ENCODE results near the gene CEBPZOS.
"Not testable (repeated sequence)": the region's sequence is repeated elsewhere in the genome, so short reads cannot be mapped to it uniquely, and the experiment has no call there.

Gene CEBPZOS

DNA sequence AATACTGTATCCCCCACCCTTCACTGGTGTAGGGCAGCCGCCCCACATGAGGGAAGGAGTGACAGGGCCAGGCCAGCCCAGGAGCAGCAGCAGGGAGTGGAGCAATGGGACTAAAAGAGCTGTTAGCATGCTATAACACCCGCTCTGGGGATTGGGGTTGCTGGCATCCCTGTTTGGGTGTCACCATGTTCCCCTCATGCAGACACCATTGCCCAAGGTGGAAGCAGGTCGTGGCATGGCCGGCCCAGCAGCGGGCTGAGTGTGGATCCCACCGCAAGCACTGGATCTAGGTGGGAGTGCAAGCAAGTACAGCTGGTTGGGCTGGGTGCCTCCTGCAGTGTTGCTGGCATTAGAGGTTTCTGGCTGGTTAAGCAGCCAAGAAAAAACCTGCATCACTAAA lies 4.5 kb upstream of the CEBPZOS start:
- DNase-seq, result no peak

DNA sequence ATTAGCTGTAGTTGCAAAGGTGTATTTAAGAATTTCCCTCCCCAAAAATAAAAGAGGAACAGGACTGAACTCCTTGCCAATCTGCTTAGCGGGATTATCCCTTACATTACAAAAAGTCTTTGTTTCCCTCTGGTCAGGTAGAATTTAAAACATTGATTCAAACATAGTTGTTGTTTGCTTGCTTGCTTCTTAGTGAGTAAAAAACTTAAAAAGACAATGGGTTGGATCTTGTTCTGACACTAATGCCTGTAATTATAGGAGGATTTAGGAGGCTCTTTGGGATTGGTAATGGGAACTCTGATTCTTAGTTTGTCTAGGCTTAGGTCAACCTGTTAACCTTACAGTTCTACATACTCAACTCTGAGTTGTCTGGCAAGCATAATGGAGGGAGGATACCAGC lies 3.7 kb upstream of the CEBPZOS start:
- no peak for DNase-seq

DNA sequence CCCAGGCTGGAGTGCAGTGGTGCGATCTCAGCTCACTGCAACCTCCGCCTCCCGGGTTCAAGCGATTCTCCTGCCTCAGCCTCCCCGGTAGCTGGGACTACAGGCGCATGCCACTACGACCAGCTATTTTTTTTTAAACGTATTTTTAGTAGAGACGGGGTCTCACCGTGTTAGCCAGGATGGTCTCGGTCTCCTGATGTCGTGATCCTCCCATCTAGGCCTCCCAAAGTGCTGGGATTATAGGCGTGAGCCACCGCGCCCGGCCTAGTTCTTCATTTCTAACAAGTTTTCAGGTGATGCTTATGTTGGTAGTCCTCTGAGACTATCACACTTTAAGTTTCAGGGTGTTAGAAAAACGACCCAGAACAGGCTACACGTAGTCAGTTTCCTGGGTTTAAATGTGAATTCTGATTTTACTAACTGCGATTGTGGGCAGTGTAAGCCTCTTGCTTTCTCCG lies 405 bp upstream of the CEBPZOS start:
- not testable (repeated sequence) for DNase-seq

DNA sequence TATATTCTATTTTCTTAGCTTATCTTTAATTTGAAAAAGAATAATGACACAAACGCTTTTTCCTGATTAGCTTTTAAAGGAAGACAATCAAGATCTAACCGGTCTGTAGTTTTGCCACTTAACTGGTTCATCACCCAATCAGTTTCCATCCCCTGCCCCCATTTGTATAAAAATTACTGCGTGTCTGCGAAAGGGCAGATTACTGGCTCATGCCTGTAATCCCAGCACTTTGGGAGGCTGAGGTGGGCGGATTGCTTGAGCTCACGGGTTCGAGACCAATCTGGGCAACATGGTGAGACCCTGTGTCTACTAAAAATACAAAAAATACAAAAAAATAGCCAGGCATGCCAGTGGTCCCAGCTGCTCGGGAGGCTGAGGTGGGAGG lies 2.4 kb downstream of the CEBPZOS start:
- no peak for DNase-seq

DNA sequence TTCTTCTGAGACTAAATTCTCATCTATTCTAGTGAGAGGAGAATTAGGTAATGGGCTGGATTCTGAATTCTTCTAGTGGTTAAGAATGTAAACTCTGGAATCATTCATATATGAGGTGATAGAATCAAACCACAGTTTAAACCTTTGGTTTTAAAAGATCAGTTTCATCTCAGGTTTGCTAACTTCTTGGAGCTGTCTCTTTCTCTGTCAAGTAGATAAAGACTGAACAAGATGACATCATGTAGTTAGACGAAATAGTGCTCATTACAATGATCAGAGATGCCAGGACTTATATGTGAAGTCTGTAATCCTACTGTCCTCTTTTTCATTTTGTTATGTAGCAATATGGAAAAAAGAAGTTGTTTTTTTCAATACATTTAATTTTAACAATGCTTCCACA lies 4.9 kb downstream of the CEBPZOS start:
- DNase-seq, result no peak

DNA sequence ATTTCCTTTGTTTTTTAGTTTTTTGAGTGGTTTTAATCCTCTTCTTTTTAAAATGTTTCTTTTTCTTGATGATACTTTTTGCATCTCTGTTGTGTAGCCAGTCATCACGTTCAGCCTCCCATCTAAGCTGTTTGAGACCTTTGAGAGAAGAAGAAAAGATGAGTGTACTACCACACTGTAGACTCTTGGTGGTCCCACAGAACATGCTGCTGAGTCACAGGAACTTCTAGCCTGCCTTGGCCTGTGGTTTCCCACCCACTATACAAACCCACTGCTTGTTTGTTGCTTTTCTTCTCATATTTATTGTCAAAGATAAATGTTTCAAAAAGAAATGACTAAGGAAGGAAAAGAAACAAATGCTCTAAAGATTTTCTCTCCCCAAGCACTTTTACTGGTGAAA lies 5.5 kb downstream of the CEBPZOS start:
- no peak for DNase-seq

DNA sequence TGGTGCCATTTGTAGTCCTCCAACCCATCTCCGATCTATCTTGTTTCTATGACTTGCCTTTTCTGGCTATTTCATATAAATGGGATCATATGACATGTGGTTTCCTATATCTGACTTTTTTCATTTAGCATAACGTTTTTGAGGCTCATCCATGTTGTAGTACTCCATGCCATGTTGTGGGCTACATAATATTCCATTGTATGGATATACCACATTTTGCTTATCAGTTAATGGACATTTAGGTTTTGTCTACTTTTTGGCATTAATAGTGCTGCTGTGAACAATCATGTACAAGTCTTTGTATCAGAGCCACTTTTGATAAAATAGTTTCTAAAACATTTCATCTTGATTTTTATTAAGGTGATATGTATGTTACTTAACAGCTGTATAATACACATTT lies 7.4 kb downstream of the CEBPZOS start:
- DNase-seq, result no peak

DNA sequence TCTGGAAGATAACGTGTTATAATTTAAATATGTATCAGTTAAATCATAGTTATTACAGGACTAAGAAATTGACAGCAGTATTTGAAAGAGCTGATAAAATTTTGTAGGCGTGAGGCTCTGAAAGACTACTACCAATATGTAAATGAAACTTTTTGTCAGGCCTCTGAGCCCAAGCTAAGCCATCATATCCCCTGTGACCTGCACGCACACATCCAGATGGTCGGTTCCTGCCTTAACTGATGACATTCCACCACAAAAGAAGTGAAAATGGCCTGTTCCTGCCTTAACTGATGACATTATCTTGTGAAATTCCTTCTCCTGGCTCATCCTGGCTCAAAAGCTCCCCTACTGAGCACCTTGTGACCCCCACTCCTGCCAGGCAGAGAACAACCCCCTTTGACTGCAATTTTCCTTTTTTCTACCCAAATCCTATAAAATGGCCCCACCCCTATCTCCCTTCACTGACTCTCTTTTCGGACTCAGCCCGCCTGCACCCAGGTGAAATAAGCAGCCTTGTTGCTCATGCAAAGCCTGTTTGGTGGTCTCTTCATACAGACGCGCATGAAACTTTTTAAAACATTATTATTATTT lies 8.9 kb downstream of the CEBPZOS start:
- DNase-seq, result not testable (repeated sequence)

DNA sequence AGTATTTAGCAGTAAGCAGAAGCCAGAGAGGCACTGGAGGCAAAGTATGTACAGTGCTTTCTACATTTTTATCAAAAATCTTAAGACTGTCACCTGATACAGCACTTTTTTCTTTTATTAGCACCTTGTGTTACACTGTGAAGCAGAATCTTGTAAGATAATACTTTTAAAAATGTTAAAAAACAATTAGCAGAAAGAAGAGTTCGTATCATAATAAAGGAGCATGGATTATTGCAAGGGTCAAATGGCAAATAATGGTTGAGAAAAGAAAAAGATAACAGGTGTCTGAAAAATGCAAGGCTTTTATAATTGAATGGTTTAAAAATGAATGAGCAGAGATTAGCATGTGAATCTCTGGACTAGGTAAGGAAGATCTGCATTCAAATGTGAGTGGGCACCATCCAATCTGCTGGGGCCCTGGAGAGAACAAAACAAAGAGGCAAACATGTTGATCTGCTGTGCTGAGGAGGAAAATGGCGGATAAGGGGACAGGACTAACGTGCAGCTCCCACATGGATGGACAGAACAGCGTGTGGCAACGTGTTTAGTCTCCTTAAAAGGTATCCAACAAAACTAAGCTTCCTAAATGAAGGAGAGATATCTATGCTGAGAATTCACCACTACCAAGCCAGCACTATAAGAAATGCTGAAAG lies 9.5 kb downstream of the CEBPZOS start:
- DNase-seq, result no peak

DNA sequence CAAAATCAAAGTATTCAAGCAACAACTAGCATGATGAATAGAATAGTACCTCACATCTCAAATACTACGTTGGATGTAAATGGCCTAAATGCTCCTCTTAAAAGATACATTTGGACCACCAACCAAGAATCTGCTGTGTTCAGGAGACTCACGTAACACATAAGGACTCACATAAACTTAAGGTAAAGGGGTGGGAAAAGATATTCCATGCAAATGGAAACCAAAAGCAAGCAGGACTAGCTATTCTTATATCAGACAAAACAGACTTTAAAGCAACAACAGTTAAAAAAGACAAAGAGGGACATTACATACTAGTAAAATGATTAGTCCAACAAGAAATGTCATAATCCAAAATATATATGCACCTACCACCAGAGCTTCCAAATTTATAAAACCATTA lies 10.5 kb downstream of the CEBPZOS start:
- DNase-seq, result not testable (repeated sequence)

DNA sequence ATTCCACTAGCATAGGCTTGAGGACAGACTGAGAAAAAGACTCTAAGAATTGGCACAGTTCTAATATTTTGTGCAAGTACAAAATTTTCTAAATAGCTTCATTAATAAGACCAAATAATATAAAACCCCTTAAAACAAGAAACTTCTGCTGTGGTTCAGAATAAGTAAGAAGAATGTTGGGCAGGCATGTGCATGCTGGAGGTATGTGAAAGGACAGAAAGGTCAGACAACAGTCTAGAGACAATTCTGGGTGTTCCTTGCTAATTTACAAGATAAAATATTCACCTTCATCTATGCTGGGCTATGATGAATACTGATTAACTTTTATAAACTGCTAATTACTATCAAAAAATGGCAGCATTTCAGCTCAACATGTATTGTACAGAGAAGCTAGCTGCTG lies 14.9 kb downstream of the CEBPZOS start:
- DNase-seq, result no peak

DNA sequence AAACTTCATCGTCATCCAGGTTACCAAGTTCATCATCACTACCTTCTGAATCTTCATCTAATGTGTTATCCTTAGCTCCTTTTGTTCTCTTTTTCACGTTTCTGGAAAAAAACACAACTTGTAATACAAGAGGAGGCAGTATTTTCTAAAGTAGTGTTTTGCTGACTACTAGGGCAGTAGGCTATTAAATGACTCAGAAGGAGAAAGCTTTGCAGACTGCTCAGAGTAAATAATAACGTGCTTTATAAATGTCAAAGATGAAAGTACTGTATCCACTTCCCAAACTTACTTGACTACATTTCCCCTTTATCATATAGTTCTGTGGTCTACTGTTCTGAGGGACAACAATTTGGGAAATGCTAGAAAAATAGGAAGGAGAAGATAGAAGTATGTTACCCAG lies 15.6 kb downstream of the CEBPZOS start:
- no peak for DNase-seq

DNA sequence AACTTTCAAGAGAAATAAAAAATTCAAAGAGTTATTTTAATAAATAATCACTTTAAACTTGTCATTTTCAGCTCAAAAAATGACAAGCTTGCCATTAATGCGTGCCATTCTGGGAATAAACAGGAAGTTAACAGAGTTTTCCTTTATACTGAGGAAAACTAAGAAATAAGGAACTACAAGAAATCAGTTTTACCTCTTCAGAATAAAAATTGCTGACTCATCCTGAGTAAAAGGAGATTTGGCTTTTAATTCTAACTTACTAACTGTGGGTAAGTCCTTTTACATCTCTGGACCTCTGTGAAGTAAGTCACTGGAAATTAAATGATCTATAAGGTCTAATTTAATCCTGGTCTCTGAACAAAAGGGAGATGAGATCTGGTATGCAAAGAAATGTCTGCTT lies 19.0 kb downstream of the CEBPZOS start:
- no peak for DNase-seq

DNA sequence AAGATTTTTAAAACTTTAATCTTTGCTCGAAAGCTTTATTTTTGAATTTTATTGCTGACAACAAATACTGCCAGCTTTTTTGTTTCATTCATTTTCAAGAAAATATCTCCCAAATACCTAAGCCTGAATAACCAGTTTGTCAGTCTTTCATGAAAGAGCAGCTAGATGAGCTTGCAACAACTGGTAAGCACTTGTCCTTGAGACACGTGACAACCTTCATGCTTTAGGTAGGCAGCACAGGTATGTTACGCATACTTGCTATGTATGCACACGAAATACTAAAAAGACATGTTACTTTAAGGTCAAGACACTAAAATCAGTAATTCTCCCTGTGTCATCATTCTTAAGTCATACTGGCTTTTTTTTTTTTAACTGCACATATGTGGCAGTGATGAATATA lies 22.8 kb downstream of the CEBPZOS start:
- DNase-seq, result no peak

DNA sequence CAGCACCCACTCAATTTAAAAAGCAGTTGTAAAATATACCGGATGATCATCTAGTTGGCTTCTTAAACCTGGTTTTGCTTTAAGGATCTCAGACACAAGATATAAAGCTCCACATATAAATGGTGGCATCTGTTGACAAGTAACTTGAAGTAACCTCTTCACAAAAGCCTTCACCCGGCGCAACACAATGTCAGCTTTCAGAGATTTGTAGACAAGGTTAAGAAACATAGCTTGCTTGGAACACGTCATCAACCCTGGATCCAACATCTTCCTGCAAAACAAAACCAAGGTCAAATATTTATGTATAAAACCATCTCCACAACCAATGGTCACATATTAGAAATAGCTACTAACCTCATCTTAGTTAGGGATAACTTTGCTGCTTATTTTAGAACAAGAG lies 26.8 kb downstream of the CEBPZOS start:
- DNase-seq, result no peak

DNA sequence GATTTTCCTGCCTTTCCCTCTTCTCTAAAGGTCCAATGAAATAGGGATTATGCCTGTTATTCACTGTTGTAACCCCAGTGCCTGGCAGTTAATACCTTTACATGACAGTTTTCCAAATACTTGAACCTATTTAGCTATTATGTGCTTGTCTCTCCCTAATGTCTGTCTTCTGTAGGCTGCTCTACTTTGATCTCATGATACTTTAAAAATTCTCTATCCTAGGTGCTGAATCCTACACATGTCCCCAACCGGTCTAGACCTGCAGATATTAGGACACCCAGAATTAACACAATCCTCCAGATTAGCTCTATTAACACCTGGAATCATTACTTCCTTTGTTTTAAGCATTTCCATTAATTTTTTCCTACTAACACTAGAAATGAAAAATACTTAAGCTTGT lies 27.8 kb downstream of the CEBPZOS start:
- no peak for DNase-seq

DNA sequence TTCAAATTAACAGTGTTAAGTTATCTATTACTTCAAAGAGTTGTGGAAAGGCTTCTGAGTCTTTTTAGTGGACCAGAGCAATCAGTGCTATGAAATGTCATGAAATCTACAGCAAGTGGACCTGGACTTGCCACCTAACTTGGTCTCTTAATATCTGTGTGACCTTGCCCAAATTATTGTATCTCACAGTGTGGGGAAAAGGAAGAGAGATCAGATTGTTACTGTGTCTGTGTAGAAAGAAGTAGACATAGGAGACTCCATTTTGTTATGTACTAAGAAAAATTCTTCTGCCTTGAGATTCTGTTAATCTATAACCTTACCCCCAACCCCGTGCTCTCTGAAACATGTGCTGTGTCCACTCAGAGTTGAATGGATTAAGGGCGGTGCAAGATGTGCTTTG lies 28.8 kb downstream of the CEBPZOS start:
- not testable (repeated sequence) for DNase-seq

DNA sequence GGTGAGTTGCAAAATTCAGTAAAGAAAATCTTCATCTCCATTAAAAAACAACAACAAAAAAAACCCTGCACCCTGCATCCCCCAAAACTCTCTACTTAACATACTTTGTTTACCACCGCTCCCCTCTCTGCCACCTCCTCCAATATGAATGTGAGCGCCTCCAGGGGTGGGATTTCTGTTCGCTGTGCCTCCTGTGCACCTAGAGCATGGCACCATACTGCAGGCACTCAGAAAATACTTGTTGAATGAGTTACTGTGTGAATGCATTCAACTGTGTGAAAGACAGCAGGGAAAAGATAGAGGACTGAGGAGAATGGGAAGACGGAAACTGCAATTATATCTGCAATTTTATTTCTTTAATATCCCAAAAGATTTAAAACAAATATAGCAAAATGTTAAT lies 30.6 kb downstream of the CEBPZOS start:
- no peak for DNase-seq

DNA sequence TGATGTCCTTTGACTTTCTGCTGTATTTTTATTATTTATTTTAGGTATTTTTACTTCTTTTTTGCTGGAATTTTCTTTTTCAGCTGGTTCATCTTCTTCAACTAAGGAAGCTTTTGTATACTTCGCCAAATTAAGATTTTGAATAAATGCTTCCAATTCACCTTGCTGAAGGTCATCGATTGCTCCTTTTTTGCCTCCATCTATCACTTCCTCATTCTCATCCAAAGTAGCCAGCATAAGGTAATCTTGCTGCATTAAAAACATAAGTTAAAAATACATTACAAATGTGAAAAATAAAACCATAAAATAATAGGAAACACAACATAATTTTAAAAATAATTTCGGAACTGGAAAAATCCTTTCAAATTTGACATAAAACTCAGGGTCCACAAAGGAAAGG lies 32.5 kb downstream of the CEBPZOS start:
- no peak for DNase-seq

DNA sequence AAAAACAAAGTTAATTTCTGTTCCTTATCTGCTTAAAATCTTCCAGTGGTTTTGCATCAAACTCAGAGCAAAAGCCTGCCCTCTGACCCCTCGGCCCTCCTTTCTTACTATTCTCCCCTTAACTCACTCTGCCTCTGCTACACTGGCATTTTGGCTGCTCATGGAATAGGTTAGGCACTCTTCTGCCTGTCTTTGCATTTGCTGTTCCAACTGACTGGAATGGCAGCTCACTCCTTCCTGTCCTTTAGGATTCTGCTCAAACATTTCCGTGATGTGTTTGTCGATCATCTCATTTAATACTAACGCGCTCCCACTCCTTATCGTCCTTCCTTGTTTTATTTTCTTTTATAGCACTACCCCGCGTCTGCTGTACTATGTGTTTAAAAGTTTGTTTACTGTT lies 34.3 kb downstream of the CEBPZOS start:
- DNase-seq, result no peak

DNA sequence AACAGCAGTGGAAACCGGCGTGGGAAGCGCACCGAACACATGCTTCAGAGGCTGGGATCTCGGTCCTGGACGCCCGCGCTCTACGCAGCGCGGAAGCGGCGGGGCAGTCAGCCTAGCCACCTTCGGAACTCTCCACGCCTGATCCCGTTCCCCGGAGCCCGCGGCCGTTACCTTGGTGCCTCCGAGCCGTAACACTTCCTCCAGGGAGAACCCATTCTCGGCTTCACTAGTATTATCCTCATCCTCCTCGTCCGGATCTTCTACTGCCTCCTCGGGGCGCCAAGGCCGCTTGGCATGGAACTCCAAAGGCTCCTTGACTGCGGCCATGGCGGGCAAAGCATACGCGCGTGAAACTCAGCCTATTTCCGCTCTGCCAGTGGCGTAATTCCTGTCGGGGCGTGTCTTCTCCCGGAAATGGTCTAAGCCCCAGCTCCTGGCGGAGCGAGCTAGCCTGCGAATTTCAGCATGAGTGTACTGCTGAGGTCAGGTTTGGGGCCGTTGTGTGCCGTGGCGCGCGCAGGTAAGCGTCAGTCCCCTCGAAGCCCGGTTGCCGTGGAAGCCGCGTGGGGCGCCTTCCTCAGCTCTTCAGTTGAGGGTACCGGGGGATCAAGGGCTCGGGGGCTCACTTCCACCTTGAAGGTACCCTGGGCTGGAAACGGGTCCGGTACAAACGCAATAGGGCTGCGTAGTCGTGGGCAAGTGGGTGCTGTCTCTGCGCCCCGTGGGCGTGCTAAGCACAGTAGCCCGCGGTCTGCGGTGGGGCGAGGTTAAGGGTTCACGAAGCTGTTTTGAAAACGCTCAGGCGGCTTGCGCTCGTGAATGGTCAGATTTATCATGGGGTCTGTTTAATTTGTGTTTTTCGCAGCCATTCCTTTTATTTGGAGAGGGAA lies 35.2 kb downstream of the CEBPZOS start, which contains the start of the genes CEBPZ and NDUFAF7:
CEBPZ (minus strand) TSS at position 356 of the 890 bp plus-strand sequence; CDS start at position 327, 29 bp downstream.
NDUFAF7 (plus strand) TSS at position 418 of the 890 bp plus-strand sequence; CDS start at position 466, 48 bp downstream.
- DNase-seq, result peak; percentile 86

DNA sequence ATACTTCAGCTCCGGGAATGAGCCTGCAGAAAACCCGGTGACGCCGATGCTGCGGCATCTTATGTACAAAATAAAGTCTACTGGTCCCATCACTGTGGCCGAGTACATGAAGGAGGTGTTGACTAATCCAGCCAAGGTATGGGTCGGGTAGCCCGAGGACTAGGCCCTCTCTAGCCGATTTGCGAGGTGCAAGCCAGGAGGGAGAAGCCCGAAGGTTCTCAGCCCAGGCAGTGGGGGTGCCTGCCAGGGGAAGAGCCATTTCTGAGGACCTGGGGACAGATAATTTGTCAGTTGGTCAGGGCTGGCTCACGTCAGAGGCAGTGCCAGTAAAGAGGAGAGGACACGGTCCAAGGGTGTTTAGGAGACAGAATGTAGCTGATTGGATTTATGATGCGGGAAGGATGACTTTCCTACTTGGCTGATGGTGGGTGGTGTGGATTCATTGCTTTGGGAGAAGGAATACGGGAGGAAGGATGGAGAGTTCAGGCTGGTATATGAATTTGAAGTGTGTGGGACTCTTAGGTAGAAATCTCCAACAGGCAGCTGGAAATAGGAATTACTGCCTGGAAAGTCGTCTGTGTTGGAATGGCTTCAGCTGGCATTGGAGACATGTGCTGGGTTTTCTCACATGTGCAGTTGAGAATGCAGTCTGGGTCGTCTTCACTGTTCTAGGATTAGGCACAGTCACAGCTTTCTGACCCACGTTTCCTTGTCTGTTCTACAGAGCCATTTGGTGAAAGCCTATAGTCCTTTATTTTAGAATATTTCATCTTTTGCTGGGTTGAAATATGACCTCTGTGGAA lies 36.0 kb downstream of the CEBPZOS start:
- DNase-seq, result no peak

DNA sequence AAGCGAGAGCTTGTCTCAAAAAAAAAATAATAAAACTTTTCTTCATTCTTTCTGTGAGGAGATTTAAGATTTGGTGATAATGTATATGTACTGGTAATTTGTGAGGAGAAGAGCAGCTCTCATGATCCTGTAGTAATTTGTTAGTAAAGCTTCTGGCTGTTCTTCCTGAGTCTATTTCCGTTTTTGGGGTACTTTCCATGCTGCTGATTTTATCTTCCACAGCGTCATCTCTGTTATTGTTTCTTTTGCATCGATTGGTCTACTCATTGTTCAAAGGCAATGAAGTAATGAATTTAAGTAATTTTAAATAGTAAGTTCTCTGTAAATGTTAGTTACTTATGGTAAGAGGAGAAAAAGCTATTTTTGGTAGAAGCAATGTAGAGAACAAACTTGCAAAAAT lies 47.1 kb downstream of the CEBPZOS start:
- DNase-seq, result no peak

Measured in CD4-positive, alpha-beta T cell treated with Interferon gamma for 1 hour (primary cell).